Right lobe of liver (tissue), 6 donors: ENCODE data around the gene MYO10. TPM values are rescaled to one million over a fixed set of nuclear protein-coding genes. Genes with fewer than 3 reads are reported as not detected.
"Not testable (repeated sequence)": the region's sequence is repeated elsewhere in the genome, so short reads cannot be mapped to it uniquely, and the experiment has no call there.

ENCODE experiments used
- ATAC-seq, 4 donors: fragments of 200-7000 bp; cut with Tn5 transposase; one replicate each; pipeline ENCODE4 v1.9.1; 2020; ENCODE audit warnings: mild to moderate bottlenecking in 4 of 4, moderate library complexity in 4 of 4
- DNase-seq, 3 donors: peaks; one replicate each; pipeline ENCODE4 v3.0.0-alpha.2; 2020
- H3K27ac ChIP-seq, 3 donors: fragments of 200-600 bp; one replicate each; pipeline ENCODE4 v1.8.0; 2022
- H3K27me3 ChIP-seq, 2 donors: fragments of 200-600 bp; one replicate each; pipeline ENCODE4 v1.8.0; 2022
- H3K36me3 ChIP-seq, 4 donors: fragments of 200-600 bp; sonication (generic) in 1 of 4; one replicate each; pipeline versions ENCODE4 v1.5.1 to v1.8.0; 2017 to 2022; ENCODE audit warnings: control low read depth in 1 of 4
- H3K4me1 ChIP-seq, 4 donors: fragments of 200-600 bp; sonication (generic) in 1 of 4; one replicate each; pipeline versions ENCODE4 v1.5.1 to v1.8.0; 2017 to 2022; ENCODE audit warnings: control low read depth in 1 of 4
- H3K4me3 ChIP-seq, 3 donors: fragments of 200-600 bp; one replicate each; pipeline ENCODE4 v1.8.0; 2022
- H3K9me3 ChIP-seq, 4 donors: fragments of 200-600 bp; sonication (generic) in 1 of 4; one replicate each; pipeline versions ENCODE4 v1.5.1 to v1.8.0; 2017 to 2022; ENCODE audit warnings: control low read depth in 1 of 4
- CTCF ChIP-seq, 4 donors: fragments of 200-600 bp in 3 of 4; fragments of 450-650 bp in 1 of 4; IDR thresholded peaks; one replicate each; pipeline versions ENCODE4 v1.5.1 to v1.8.0; 2016 to 2022; ENCODE audit warnings: antibody characterized with exemption in 4 of 4, mild to moderate bottlenecking in 2 of 4
- POLR2A ChIP-seq: fragments of 450-650 bp; IDR thresholded peaks from one replicate; pipeline ENCODE4 v1.6.1; 2017; ENCODE audit warnings: antibody characterized with exemption, mild to moderate bottlenecking
- WGBS: methylation state at CpG from one replicate; pipeline ENCODE4 v1.1.6; 2018; ENCODE audit warnings: low coverage, low lambda C conversion rate; ENCODE audit not compliant: insufficient coverage; ENCODE audit errors: missing lambda C conversion rate; 5-methylcytosine and 5-hydroxymethylcytosine counted together
- intact Hi-C, 2 donors: fragments of 100-400 bp; cut with DNase I; formaldehyde crosslinking; loops; one replicate each; pipeline versions ENCODE4 v1.11.2 to v1.14.1; 2022
- total RNA-seq, 6 experiments: library from RNA; depleted of rRNA in 2 of 6; stranded (reverse); fragments of >200 nt in 2 of 6; fragmentation: NEBNext Ultra II Directional in 3 of 6; extraction: Animal tissue kit (Norgen Biotek cat#: 25700) in 3 of 6; gene quantifications; one replicate each; pipeline versions ENCODE4 v1.1.0 to v1.2.4, GENCODE V29; 2016 to 2023
- donor health status: DM: no; HTN: yes; CAD: no.
- donor health status: DM: no; HTN: no; CAD: no.
- donor health status: DM: no; HTN: no; CAD: no.
- donor health status: DM: no; HTN: yes; CAD: no.
- donor health status: DM: no; HTN: yes; CAD: no.

MYO10 gene
- total RNA-seq, 6 experiments from 2014 or later: 3.9 to 13.1 (median 6.9) TPM

- no peak for ATAC-seq
- H3K4me3 ChIP-seq: no peak overlapping the region
- H3K9me3 ChIP-seq: no peaks in the 10 kb centered on the region
- H3K27ac ChIP-seq: no peak overlapping the region
- no peak for TF ChIP-seq POLR2A
- no peak for TF ChIP-seq CTCF (IDR thresholded peaks at IDR 0.05)
- no peaks in the 10 kb centered on the region for H3K36me3 ChIP-seq
- H3K4me1 ChIP-seq: no peaks in the 10 kb centered on the region
- WGBS: 50% methylated on average over 3 of the region's 3 CpGs
- no peak for DNase-seq
- no peaks in the 10 kb centered on the region for H3K27me3 ChIP-seq
- intact Hi-C loops: no loop called here
Observed at GRCh38 chr5:16768184-16768583, 167.9 kb downstream of the MYO10 start.

- H3K4me1 ChIP-seq: no peaks in the 10 kb centered on the region
- no peak for DNase-seq
- H3K27me3 ChIP-seq: no peaks in the 10 kb centered on the region
- peaks cover 0 to 5% (median 2%) of the 10 kb centered on the region in 4 donors for H3K36me3 ChIP-seq
- intact Hi-C loops: no loop called here
- no peak overlapping the region for H3K4me3 ChIP-seq
- no peak overlapping the region for H3K27ac ChIP-seq
- WGBS: 63% methylated on average over 5 of the region's 5 CpGs
- ATAC-seq: no peak
- no peaks in the 10 kb centered on the region for H3K9me3 ChIP-seq
- TF ChIP-seq POLR2A (no peak), CTCF (IDR thresholded peaks at IDR 0.05) (no peak)
Observed at GRCh38 chr5:16763211-16763610, 172.9 kb downstream of the MYO10 start.

- intact Hi-C loops: no loop called here
- Histone ChIP-seq H3K27ac (no peak overlapping the region), H3K4me1 (no peaks in the 10 kb centered on the region), H3K27me3 (no peaks in the 10 kb centered on the region), H3K9me3 (no peaks in the 10 kb centered on the region), H3K4me3 (no peak overlapping the region), H3K36me3 (peaks cover 0 to 5% (median 2%) of the 10 kb centered on the region in 4 donors)
- WGBS: 64% methylated on average over 13 of the region's 16 CpGs
- DNase-seq (no peak), ATAC-seq (no peak)
- TF ChIP-seq POLR2A (no peak), CTCF (IDR thresholded peaks at IDR 0.05) (no peak)
Observed at GRCh38 chr5:16759147-16759773, 176.8 kb downstream of the MYO10 start.

- intact Hi-C loops: no loop called here
- Histone ChIP-seq H3K27me3 (no peaks in the 10 kb centered on the region), H3K27ac (no peak overlapping the region), H3K4me3 (no peak overlapping the region), H3K4me1 (no peaks in the 10 kb centered on the region), H3K36me3 (peaks cover 0 to 5% (median 2%) of the 10 kb centered on the region in 4 donors), H3K9me3 (no peaks in the 10 kb centered on the region)
- DNase-seq: no peak
- ATAC-seq: peak in 3 of 4 donors; percentile 31 to 43 (median 43)
- no peak for TF ChIP-seq POLR2A
- no peak for TF ChIP-seq CTCF (IDR thresholded peaks at IDR 0.05)
- 20% methylated on average over 8 of the region's 8 CpGs for WGBS
Observed at GRCh38 chr5:16757989-16758501, 178.0 kb downstream of the MYO10 start.

- H3K27me3 ChIP-seq, intact Hi-C loops, DNase-seq, ATAC-seq, H3K4me1 ChIP-seq, H3K27ac ChIP-seq, H3K9me3 ChIP-seq, H3K4me3 ChIP-seq, H3K36me3 ChIP-seq: not testable (repeated sequence)
- 82% methylated on average over 6 of the region's 6 CpGs for WGBS
Observed at GRCh38 chr5:16757577-16757976, 178.5 kb downstream of the MYO10 start.
